Activated B cell treated with CpG ODN at 0.5 μM for 24 hours (primary cell): ENCODE data around the gene R3HDM2. TPM values are rescaled to one million over a fixed set of nuclear protein-coding genes. Genes with fewer than 3 reads are reported as not detected.

Source experiments
- ATAC-seq: fragments of 200-7000 bp; cut with Tn5 transposase; one replicate; pipeline ENCODE4 v1.10.0; 2021; ENCODE audit warnings: low read depth, mild to moderate bottlenecking, moderate library complexity
- CTCF ChIA-PET: fragments of 350-600 bp; sonication (Branson Sonifier 250); formaldehyde crosslinking; loops from one replicate; lab custom pipeline; 2021; ENCODE audit warnings: antibody characterized with exemption; lab: Charles Lee
- POLR2A ChIA-PET: fragments of 350-600 bp; sonication (Branson Sonifier 250); formaldehyde crosslinking; loops from one replicate; lab custom pipeline; 2021; ENCODE audit warnings: antibody characterized with exemption; lab: Charles Lee
- DNase-seq: peaks from one replicate; pipeline ENCODE4 v3.0.0; 2022
- H3K27ac Mint-ChIP-seq: one replicate; pipeline ENCODE4 v1.8.0; 2020; ENCODE audit warnings: mixed read lengths
- H3K27me3 Mint-ChIP-seq: one replicate; pipeline ENCODE4 v1.8.0; 2021; ENCODE audit warnings: mixed read lengths
- H3K36me3 Mint-ChIP-seq: one replicate; pipeline ENCODE4 v1.8.0; 2021; ENCODE audit warnings: low read depth, mixed read lengths
- H3K4me1 Mint-ChIP-seq: one replicate; pipeline ENCODE4 v1.8.0; 2021; ENCODE audit warnings: mixed read lengths
- H3K4me3 Mint-ChIP-seq: one replicate; pipeline ENCODE4 v1.8.0; 2020; ENCODE audit warnings: mild to moderate bottlenecking, mixed read lengths
- H3K9me3 Mint-ChIP-seq: one replicate; pipeline ENCODE4 v1.8.0; 2020; ENCODE audit warnings: mixed read lengths
- intact Hi-C: fragments of 100-400 bp; cut with micrococcal nuclease; formaldehyde crosslinking; loops from one replicate; pipeline ENCODE4 v1.15.1; 2024
- total RNA-seq: library from RNA; stranded (reverse); gene quantifications from 2 replicates; pipeline ENCODE4 v1.2.3, GENCODE V29; 2022
- TF ChIP-seq, protein P1 (sequence below): fragments of 200-600 bp; IDR thresholded peaks from one replicate; pipeline ENCODE4 v1.8.0; 2022; ENCODE audit warnings: antibody characterized with exemption, mild to moderate bottlenecking

R3HDM2 gene
- total RNA-seq, 1 donor from 2014 or later: 75.6 TPM

DNA sequence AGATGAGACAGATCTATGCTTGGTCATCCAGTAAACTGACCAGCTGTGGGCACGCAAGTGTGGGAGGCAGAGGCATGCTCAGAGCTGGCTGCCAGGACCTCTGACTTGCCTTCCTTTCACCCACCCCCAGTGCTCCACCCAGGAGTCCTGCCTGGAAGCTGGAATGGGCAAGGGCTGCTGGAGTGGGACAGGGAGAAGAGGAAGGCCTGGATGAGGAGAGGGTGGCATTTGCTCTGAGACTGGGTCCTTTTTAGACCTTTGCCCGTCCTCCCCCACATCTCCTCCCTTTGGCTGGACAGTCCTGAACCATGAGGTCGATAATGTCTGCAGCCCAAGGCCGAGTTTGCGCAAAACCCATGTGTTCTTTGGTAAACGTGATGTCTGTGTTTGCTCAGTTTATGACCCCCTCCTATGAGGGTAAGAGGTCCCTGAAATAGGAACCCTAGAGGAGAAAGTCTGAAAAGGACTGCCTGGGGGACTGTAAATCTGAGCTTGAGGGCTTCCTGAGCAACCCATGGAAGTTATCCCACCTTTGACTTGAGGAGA lies 20.5 kb upstream of the R3HDM2 start:
- intact Hi-C loops: loop anchor here (10.0 kb wide), 1 partner anchor 327 kb away; the partner anchor contains the start of gene LRP1
- H3K27ac Mint-ChIP-seq: no peak overlapping the region

DNA sequence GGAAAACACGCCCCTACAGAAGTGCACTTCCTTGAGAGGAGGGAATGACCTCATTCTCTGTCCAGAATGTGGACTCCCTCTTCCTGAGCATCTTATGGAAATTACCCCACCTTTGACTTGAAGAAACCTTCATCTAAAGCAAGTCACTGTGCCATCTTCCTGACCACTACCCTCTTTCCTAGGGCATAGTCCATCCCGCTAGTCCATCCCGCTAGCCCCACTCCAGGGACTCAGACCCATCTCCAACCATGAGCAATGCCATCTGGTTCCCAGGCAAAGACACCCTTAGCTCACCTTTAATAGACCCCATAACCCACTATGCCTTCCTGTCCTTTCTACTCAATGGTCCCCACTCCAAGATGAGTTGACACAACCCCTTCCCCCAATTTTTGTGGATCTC lies 19.2 kb upstream of the R3HDM2 start:
- H3K36me3 Mint-ChIP-seq: no peaks in the 10 kb centered on the region
- no peak for DNase-seq
- ChIA-PET POLR2A (no interaction called here), CTCF (interaction anchor here (0.8 to 1.6 kb wide), 2 partner anchors 186 to 236 kb away, joined by 3 to 5 read pairs; no protein-coding TSS in a partner anchor)
- TF ChIP-seq, protein P1, sequence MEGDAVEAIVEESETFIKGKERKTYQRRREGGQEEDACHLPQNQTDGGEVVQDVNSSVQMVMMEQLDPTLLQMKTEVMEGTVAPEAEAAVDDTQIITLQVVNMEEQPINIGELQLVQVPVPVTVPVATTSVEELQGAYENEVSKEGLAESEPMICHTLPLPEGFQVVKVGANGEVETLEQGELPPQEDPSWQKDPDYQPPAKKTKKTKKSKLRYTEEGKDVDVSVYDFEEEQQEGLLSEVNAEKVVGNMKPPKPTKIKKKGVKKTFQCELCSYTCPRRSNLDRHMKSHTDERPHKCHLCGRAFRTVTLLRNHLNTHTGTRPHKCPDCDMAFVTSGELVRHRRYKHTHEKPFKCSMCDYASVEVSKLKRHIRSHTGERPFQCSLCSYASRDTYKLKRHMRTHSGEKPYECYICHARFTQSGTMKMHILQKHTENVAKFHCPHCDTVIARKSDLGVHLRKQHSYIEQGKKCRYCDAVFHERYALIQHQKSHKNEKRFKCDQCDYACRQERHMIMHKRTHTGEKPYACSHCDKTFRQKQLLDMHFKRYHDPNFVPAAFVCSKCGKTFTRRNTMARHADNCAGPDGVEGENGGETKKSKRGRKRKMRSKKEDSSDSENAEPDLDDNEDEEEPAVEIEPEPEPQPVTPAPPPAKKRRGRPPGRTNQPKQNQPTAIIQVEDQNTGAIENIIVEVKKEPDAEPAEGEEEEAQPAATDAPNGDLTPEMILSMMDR: no peak
- H3K4me3 Mint-ChIP-seq: no peak overlapping the region
- H3K27me3 Mint-ChIP-seq: no peaks in the 10 kb centered on the region
- intact Hi-C loops: loop anchor here (10.0 kb wide), 1 partner anchor 325 kb away; the partner anchor contains the start of gene LRP1
- peaks cover 5% of the 10 kb centered on the region for H3K4me1 Mint-ChIP-seq
- no peaks in the 10 kb centered on the region for H3K9me3 Mint-ChIP-seq
- no peak for ATAC-seq
- no peak overlapping the region for H3K27ac Mint-ChIP-seq

More for the DNA sequence above, 20.5 kb upstream of the R3HDM2 start:
- Mint-ChIP-seq H3K4me1 (peaks cover 9% of the 10 kb centered on the region), H3K4me3 (no peak overlapping the region), H3K9me3 (no peaks in the 10 kb centered on the region), H3K27me3 (no peaks in the 10 kb centered on the region), H3K36me3 (no peaks in the 10 kb centered on the region)
- TF ChIP-seq, protein P1: no peak
- CTCF ChIA-PET: interaction anchor here (1.3 to 5.4 kb wide), 5 partner anchors 17 to 208 kb away, joined by 3 to 58 read pairs (median 9); partner anchors contain the start of gene INHBC
- POLR2A ChIA-PET: interaction anchor here (0.6 kb wide), 1 partner anchor 28 kb away, joined by 3 read pairs; the partner anchor contains the start of gene ARHGAP9
- DNase-seq (no peak), ATAC-seq (no peak)

DNA sequence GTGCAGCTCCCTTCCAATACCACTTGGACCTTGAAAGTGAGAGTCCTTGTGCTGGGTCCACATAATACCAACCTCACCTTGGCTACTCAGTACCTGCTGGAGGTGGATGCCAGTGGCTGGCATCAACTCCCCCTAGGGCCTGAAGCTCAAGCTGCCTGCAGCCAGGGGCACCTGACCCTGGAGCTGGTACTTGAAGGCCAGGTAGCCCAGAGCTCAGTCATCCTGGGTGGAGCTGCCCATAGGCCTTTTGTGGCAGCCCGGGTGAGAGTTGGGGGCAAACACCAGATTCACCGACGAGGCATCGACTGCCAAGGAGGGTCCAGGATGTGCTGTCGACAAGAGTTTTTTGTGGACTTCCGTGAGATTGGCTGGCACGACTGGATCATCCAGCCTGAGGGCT lies 18.5 kb upstream of the R3HDM2 start:
- ATAC-seq: no peak
- Mint-ChIP-seq H3K9me3 (no peaks in the 10 kb centered on the region), H3K36me3 (no peaks in the 10 kb centered on the region), H3K4me1 (peaks cover 5% of the 10 kb centered on the region), H3K4me3 (no peak overlapping the region), H3K27me3 (no peaks in the 10 kb centered on the region), H3K27ac (no peak overlapping the region)
- ChIA-PET POLR2A (no interaction called here), CTCF (interaction anchor here (1.6 kb wide), 1 partner anchor 185 kb away, joined by 5 read pairs; no protein-coding TSS in a partner anchor)
- intact Hi-C loops: no loop called here
- TF ChIP-seq, protein P1: no peak
- DNase-seq: no peak

DNA sequence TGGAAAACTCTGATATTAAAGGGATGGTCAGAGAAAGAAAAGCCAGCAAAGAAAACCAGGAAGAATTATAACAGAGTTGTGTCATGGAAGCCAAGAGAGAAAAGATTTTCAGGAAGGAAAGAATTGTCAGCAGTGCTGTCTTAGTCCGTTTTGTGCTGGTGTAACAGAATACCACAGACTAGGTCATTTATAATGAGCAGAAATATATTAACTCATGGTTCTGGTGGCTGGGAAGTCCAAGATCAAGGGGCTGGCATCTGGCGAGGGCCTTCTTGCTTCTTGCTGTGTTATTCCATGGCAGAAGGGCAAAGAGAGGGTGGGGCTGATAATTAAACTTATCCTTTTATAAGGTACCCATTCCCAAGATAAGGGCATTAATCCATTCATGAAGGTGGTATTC lies 17.8 kb upstream of the R3HDM2 start:
- CTCF ChIA-PET: no interaction called here
- POLR2A ChIA-PET: no interaction called here
- DNase-seq (no peak), ATAC-seq (no peak)
- Mint-ChIP-seq H3K27me3 (no peaks in the 10 kb centered on the region), H3K36me3 (no peaks in the 10 kb centered on the region), H3K4me1 (peaks cover 5% of the 10 kb centered on the region), H3K27ac (no peak overlapping the region), H3K9me3 (no peaks in the 10 kb centered on the region), H3K4me3 (no peak overlapping the region)
- intact Hi-C loops: no loop called here
- TF ChIP-seq, protein P1: no peak

DNA sequence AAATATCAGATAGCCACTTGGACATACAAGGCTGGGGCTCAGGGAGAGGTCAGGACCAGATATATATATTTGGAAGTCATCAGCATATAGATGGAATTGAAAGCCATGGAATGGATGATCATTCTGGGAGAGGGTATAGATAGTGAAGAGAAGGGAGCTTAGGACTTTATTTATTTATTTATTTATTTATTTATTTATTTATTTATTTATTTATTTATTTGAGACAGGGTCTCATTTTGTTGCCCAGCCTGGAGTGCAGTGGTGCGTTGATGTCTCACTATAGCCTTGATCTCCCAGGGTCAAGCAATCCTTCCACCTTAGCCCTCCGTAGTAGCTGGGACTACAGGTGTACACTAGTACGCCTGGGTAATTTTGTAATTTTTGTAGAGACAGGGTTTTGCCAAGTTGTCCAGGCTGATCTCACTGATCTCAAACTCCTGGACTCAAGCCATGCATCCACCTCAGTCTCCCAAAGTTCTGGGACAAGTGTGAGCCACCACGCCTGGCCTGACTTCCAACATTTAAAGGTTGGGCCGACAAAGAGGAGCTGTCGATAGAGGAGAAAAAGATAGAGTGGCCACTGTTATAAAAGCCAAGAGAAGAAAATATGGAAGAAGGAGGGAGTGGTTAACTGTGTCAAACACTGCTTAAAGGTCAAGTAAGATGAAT lies 15.6 kb upstream of the R3HDM2 start:
- ATAC-seq: no peak
- peaks cover 5% of the 10 kb centered on the region for H3K4me1 Mint-ChIP-seq
- CTCF ChIA-PET: no interaction called here
- no peak overlapping the region for H3K4me3 Mint-ChIP-seq
- H3K9me3 Mint-ChIP-seq: peaks cover 3% of the 10 kb centered on the region
- no peaks in the 10 kb centered on the region for H3K27me3 Mint-ChIP-seq
- TF ChIP-seq, protein P1: no peak
- intact Hi-C loops: no loop called here
- POLR2A ChIA-PET: interaction anchor here (0.6 kb wide), 1 partner anchor 182 kb away, joined by 14 read pairs; no protein-coding TSS in a partner anchor
- no peak for DNase-seq
- H3K27ac Mint-ChIP-seq: no peak overlapping the region
- no peaks in the 10 kb centered on the region for H3K36me3 Mint-ChIP-seq
